NB4 (cell line): Measurements from ENCODE around the gene CSNK1D.

Experiments
- DNase-seq: peaks from one replicate; pipeline ENCODE4 v3.0.0; 2010; ENCODE audit warnings: low read depth
- H3K4me3 ChIP-seq: one replicate; pipeline ENCODE4 v1.5.1; 2011; ENCODE audit warnings: mild to moderate bottlenecking, low read depth, low read length, moderate library complexity
- CTCF ChIP-seq: IDR thresholded peaks from one replicate; pipeline ENCODE4 v1.5.1; 2012; ENCODE audit warnings: low read depth, low read length
- MYC ChIP-seq: IDR thresholded peaks from 2 replicates; pipeline ENCODE4 v1.6.1; 2011; ENCODE audit warnings: low read depth, low read length
- POLR2A ChIP-seq: IDR thresholded peaks from 2 replicates; pipeline ENCODE4 v1.6.1; 2011; ENCODE audit warnings: mild to moderate bottlenecking; ENCODE audit not compliant: insufficient read length; ENCODE audit errors: extremely low read depth
- TF ChIP-seq, protein P1 (sequence below): IDR thresholded peaks from 2 replicates; pipeline ENCODE4 v1.6.1; 2011; ENCODE audit warnings: low read depth, low read length

Gene CSNK1D

DNA sequence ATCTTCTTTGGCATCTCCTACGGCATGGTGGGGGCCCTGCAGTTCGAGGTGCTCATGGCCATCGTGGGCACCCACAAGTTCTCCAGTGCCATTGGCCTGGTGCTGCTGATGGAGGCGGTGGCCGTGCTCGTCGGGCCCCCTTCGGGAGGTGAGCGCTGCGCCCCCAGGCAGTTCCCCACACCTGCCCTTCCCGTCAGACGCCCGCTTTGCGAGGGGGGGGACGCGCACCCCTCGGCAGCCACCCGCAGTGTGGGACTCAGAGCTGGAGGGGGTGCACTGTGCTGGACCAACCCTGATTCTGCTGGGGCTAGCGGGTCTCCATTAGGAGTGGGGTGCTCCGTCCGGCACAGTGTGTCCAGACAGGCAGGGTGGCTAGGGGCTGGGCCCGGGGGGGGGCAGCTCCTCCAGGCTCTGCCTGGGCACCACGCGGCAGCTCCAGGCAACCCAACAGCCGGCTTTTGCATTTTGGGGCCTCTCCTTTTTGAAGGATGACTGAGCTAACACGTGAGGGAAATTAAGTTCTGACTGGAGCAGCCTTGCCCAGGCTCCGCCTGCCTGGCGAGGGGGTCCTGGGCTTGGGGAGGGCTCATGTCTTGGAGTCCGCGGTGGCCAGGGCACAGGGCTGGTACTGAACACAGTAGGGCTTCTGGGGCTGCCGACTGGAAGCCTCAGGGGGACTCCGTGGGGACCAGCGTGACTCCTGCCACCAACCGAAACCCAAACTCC is 35.6 kb downstream of the CSNK1D start:
- peak overlapping the region; percentile 32 for H3K4me3 ChIP-seq
- no peak for DNase-seq
- TF ChIP-seq MYC (no peak), POLR2A (no peak), CTCF (no peak)
- TF ChIP-seq, protein P1, sequence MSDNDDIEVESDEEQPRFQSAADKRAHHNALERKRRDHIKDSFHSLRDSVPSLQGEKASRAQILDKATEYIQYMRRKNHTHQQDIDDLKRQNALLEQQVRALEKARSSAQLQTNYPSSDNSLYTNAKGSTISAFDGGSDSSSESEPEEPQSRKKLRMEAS, result no peak

GRCh38 chr17:82237083-82237745 is 36.3 kb downstream of the CSNK1D start:
- no peak for TF ChIP-seq CTCF
- no peak for TF ChIP-seq MYC
- TF ChIP-seq, protein P1, result no peak
- no peak for TF ChIP-seq POLR2A
- DNase-seq, result no peak
- H3K4me3 ChIP-seq, result no peak overlapping the region

- no peak overlapping the region for H3K4me3 ChIP-seq
- TF ChIP-seq, protein P1, result peak; percentile 55
- peak; percentile 83 for TF ChIP-seq CTCF
- 0 out of 2 replicates have a peak, but pooled peaks have one; percentile 35 for TF ChIP-seq MYC
- TF ChIP-seq POLR2A, result peak; percentile 14
- peak; percentile 73 for DNase-seq
Measured at GRCh38 chr17:82236142-82236971, 37.1 kb downstream of the CSNK1D start.

DNA sequence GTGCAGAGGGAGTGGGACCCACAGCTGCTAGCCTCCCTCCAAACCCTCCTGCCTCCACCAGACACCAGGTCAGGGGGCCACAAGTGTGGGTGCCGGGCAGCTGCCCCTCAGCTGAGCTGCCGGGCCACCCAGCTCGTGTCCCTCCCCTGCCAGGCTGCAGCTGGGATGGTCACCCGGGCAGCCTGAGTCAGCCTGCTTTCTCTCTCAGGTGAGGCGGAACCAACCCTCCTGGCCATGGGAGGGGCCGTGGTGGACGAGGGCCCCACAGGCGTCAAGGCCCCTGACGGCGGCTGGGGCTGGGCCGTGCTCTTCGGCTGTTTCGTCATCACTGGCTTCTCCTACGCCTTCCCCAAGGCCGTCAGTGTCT is 37.7 kb downstream of the CSNK1D start:
- no peak overlapping the region for H3K4me3 ChIP-seq
- peak; percentile 71 for DNase-seq
- TF ChIP-seq MYC, result no peak
- no peak for TF ChIP-seq POLR2A
- no peak for TF ChIP-seq CTCF
- TF ChIP-seq, protein P1, result no peak

- no peak overlapping the region for H3K4me3 ChIP-seq
- DNase-seq, result no peak
- TF ChIP-seq MYC (no peak), POLR2A (no peak), CTCF (no peak)
- TF ChIP-seq, protein P1, result no peak
Measured at GRCh38 chr17:82235056-82235774, 38.3 kb downstream of the CSNK1D start.
